IMR-90 (cell line): ENCODE data around the gene ZBTB26.

Experiments used
- CEBPB ChIP-seq: IDR thresholded peaks from 2 replicates; pipeline ENCODE4 v1.6.1; 2012; ENCODE audit warnings: low read depth, low read length, improper control_type of control experiment
- CTCF ChIP-seq: conservative IDR thresholded peaks from 2 replicates; pipeline ENCODE4 v1.5.1; 2012; ENCODE audit warnings: mild to moderate bottlenecking, low read depth, low read length, improper control_type of control experiment
- MAFK ChIP-seq: IDR thresholded peaks from 2 replicates; pipeline ENCODE4 v1.6.1; 2012; ENCODE audit warnings: low read depth, low read length, improper control_type of control experiment
- POLR2A ChIP-seq: IDR thresholded peaks from 2 replicates; pipeline ENCODE4 v1.6.1; 2012; ENCODE audit warnings: mild to moderate bottlenecking, low read depth, low read length
- RCOR1 ChIP-seq: IDR thresholded peaks from 2 replicates; pipeline ENCODE4 v1.6.1; 2012; ENCODE audit warnings: mild to moderate bottlenecking, low read length, improper control_type of control experiment; ENCODE audit not compliant: insufficient replicate concordance
- TF ChIP-seq, protein P1 (sequence below): fragments of 150-350 bp; IDR thresholded peaks from 2 replicates; pipeline ENCODE4 v1.6.1; 2017; ENCODE audit warnings: mild to moderate bottlenecking, antibody characterized with exemption, low read length, low read depth

DNA sequence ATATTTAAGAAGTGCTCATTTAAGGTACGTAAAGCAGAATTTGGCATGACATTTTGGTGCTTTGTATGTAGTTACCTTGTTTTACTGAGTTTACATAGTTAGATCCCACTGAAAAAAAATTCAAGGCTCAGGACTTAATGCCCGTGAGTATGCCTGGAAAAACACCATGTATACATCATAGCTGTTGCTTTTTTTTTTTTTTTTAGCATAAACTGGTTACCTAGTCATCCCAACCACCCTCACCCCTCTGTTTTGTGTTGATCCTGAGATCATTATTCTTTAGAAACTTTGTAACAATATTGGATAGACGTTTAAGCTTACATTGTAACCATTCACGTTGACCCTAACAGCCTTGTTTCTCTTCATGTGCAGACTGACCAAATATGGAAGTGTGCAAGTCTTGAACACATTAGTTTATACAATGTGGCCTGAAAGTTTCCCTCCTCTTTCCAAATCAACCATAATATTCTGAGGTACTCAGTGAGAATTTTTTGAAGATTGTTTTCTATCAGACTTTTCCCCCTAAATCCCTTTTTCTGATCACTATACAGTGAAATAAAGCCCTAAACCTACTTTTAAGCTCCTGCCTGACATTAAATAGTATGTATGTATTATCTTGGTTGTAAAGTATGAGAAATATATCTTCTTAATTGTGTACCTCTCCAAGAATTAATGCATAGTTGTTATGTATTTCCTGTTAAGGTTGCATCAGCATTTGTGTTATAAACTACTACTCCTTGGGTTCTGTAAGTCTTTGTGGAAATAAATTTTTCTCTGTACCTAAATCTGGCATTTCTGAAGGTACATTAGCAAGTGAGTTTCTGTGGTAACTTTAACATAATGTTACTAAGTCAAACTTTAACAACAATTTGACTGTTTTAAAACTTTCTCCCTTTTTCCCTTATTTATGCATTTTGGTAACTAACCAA, 13.9 kb upstream of the ZBTB26 start:
- no peak for TF ChIP-seq CTCF
- TF ChIP-seq RCOR1, result no peak
- no peak for TF ChIP-seq POLR2A
- TF ChIP-seq, protein P1, sequence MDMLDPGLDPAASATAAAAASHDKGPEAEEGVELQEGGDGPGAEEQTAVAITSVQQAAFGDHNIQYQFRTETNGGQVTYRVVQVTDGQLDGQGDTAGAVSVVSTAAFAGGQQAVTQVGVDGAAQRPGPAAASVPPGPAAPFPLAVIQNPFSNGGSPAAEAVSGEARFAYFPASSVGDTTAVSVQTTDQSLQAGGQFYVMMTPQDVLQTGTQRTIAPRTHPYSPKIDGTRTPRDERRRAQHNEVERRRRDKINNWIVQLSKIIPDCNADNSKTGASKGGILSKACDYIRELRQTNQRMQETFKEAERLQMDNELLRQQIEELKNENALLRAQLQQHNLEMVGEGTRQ, result no peak
- TF ChIP-seq CEBPB, result 0 out of 2 replicates have a peak, but pooled peaks have one; percentile 12
- no peak for TF ChIP-seq MAFK
